ENCODE measurements around the gene ADI1. TPM values are rescaled to one million over a fixed set of nuclear protein-coding genes. Genes with fewer than 3 reads are reported as not detected.

The ADI1 gene
- total and polyA plus RNA-seq, 2 of the 8 experiments (the other 6 are each of a cell fraction or from before 2014, with no cell fraction given), result 12.2 to 40.2 TPM

GRCh38 chr2:3483986-3484960 lies 35.1 kb downstream of the ADI1 start:
- Histone ChIP-seq H4K91ac (replicated peaks; ENCODE audit: insufficient read length, low read length) (no peak overlapping the region), H3K23ac (ENCODE audit: insufficient read length) (no peak overlapping the region), H2BK120ac (replicated peaks; ENCODE audit: low read depth, low read length) (no peak overlapping the region), H3K4ac (replicated peaks; ENCODE audit: insufficient read length, low read depth, low read length) (no peak overlapping the region), H3K36me3 (ENCODE audit: control insufficient read depth in 2 of 4, insufficient read depth in 4 of 4, low read length in 3 of 4) (peaks cover 0 to 5% (median 0%) of the 10 kb centered on the region in 4 experiments; a peak in 3 of 8 replicates), H3K18ac (ENCODE audit: extremely low read depth, low read length) (no peak overlapping the region), H2BK20ac (ENCODE audit: low read length) (no peak overlapping the region), H3K27ac (ENCODE audit: low read depth, low read length) (no peak overlapping the region), H3K79me1 (ENCODE audit: low read depth, low read length) (no peaks in the 10 kb centered on the region), H3K4me2 (ENCODE audit: insufficient read depth in 1 of 2, low read depth in 2 of 2, low read length in 2 of 2) (0 out of 4 replicates have a peak overlapping the region, but pooled peaks of 1 of the 2 experiments have one; percentile 16), H3K9ac (replicated peaks in 1 of 4; ENCODE audit: extremely low read depth in 1 of 4, low read depth in 3 of 4, low read length in 3 of 4) (0 out of 7 replicates have a peak overlapping the region, but pooled peaks of 1 of the 4 experiments have one; percentile 2), H2AFZ (ENCODE audit: low read length) (no peak overlapping the region), H3K27me3 (replicated peaks in 1 of 4; ENCODE audit: control insufficient read depth in 3 of 4, extremely low read depth in 1 of 4, insufficient read depth in 3 of 4, low read length in 3 of 4) (no peaks in the 10 kb centered on the region), H2BK5ac (ENCODE audit: low read depth, low read length) (no peak overlapping the region; the same call in 1 of the 2 replicates), H3K23me2 (ENCODE audit: low read depth, low read length) (0 out of 2 replicates have a peak, but pooled peaks cover 2% of the 10 kb centered on the region), H3K9me3 (ENCODE audit: insufficient read depth in 2 of 2, low read depth in 1 of 2, low read length in 1 of 2) (peaks cover 0 to 17% of the 10 kb centered on the region in 2 experiments; a peak in 1 of 4 replicates), H3K14ac (ENCODE audit: insufficient read length) (no peak overlapping the region), H3K4me3 (ENCODE audit: extremely low read depth in 1 of 4, insufficient read depth in 2 of 4, low read depth in 3 of 4, low read length in 4 of 4) (no peak overlapping the region), H2AK5ac (ENCODE audit: low read depth, low read length) (no peak overlapping the region), H2BK12ac (ENCODE audit: low read depth, low read length) (no peak overlapping the region), H3K56ac (replicated peaks; ENCODE audit: insufficient read length, low read depth, low read length) (no peak overlapping the region), H4K20me1 (replicated peaks in 1 of 2; ENCODE audit: control insufficient read depth in 1 of 2, insufficient read depth in 2 of 2, low read length in 2 of 2) (no peaks in the 10 kb centered on the region), H3K4me1 (replicated peaks in 1 of 4; ENCODE audit: control insufficient read depth in 3 of 4, insufficient read depth in 4 of 4, low read length in 3 of 4) (peaks cover 0 to 5% (median 0%) of the 10 kb centered on the region in 4 experiments; a peak in 1 of 7 replicates), H2BK15ac (ENCODE audit: low read length) (no peak overlapping the region), H3K79me2 (ENCODE audit: control insufficient read depth in 1 of 2, insufficient read depth in 2 of 2, low read length in 2 of 2) (no peaks in the 10 kb centered on the region), H4K8ac (ENCODE audit: extremely low read depth, insufficient read depth, low read length) (no peak overlapping the region; the same call in 1 of the 2 replicates), H4K5ac (ENCODE audit: insufficient read length, low read depth, low read length) (no peak overlapping the region)
- ChIA-PET POLR2A (ENCODE audit: partially characterized antibody) (interaction anchor here (0.8 to 1.6 kb wide), 2 partner anchors 9 to 15 kb away, joined by 4 to 5 read pairs; no protein-coding TSS in a partner anchor), CTCF (ENCODE audit: partially characterized antibody) (interaction anchor here (1.4 to 15.8 kb wide), 2 partner anchors 10 to 22 kb away, joined by 3 to 152 read pairs; no protein-coding TSS in a partner anchor)
- DNase-seq (ENCODE audit: low read depth in 1 of 2, low spot score in 2 of 2) (no peak), FAIRE-seq (no peak)
- 94% methylated on average over 34 of the region's 34 CpGs; no CpG with 5 or more reads in 1 of the 2 experiments for WGBS, 2 experiments (ENCODE audit: extremely low coverage in 1 of 2, insufficient coverage in 1 of 2, insufficient read length in 1 of 2, insufficient replicate concordance in 2 of 2, low coverage in 1 of 2, low lambda C conversion rate in 2 of 2, missing lambda C conversion rate in 1 of 2)
- no peak for TF ChIP-seq HDAC6 (IDR thresholded peaks at IDR 0.05; ENCODE audit: low read depth, low read length)
- no peak for TF ChIP-seq POU5F1 (IDR thresholded peaks at IDR 0.05; ENCODE audit: low read depth, low read length)
- TF ChIP-seq, protein P1, sequence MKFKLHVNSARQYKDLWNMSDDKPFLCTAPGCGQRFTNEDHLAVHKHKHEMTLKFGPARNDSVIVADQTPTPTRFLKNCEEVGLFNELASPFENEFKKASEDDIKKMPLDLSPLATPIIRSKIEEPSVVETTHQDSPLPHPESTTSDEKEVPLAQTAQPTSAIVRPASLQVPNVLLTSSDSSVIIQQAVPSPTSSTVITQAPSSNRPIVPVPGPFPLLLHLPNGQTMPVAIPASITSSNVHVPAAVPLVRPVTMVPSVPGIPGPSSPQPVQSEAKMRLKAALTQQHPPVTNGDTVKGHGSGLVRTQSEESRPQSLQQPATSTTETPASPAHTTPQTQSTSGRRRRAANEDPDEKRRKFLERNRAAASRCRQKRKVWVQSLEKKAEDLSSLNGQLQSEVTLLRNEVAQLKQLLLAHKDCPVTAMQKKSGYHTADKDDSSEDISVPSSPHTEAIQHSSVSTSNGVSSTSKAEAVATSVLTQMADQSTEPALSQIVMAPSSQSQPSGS (IDR thresholded peaks at IDR 0.05; ENCODE audit: low read length), result no peak
- no peak for TF ChIP-seq BCL11A (IDR thresholded peaks at IDR 0.05; ENCODE audit: low read depth in 2 of 2, low read length in 2 of 2)
- TF ChIP-seq CHD1 (IDR thresholded peaks at IDR 0.05; ENCODE audit: low read depth, low read length), result no peak
- TF ChIP-seq RXRA (IDR thresholded peaks at IDR 0.05; ENCODE audit: insufficient read depth, low read depth, low read length), result no peak
- TF ChIP-seq POLR2A (IDR thresholded peaks at IDR 0.05; ENCODE audit: control extremely low read depth in 1 of 2, low read depth in 2 of 2, low read length in 2 of 2), result no peak

Data from H1 (cell line).